ENCODE measurements around the gene NCOR2.
A peak's percentile ranks its signal among the peaks of the same experiment; 100 is the strongest.

The NCOR2 gene

GRCh38 chr12:124539084-124540041 is 28.0 kb downstream of the NCOR2 start:
- Mint-ChIP-seq H3K4me3 (no peak overlapping the region), H3K27ac (peak overlapping the region; percentile 86), H3K36me3 (ENCODE audit: low read depth) (peaks cover 16% of the 10 kb centered on the region), H3K4me1 (ENCODE audit: low read depth) (peaks cover 57% of the 10 kb centered on the region), H3K27me3 (no peaks in the 10 kb centered on the region), H3K9me3 (no peaks in the 10 kb centered on the region)
- no peak for DNase-seq

GRCh38 chr12:124538194-124539082 is 29.0 kb downstream of the NCOR2 start:
- no peaks in the 10 kb centered on the region for H3K9me3 Mint-ChIP-seq
- no peak overlapping the region for H3K4me3 Mint-ChIP-seq
- peak overlapping the region; percentile 13 for H3K27ac Mint-ChIP-seq
- peaks cover 52% of the 10 kb centered on the region for H3K4me1 Mint-ChIP-seq (ENCODE audit: low read depth)
- peaks cover 25% of the 10 kb centered on the region for H3K36me3 Mint-ChIP-seq (ENCODE audit: low read depth)
- H3K27me3 Mint-ChIP-seq = no peaks in the 10 kb centered on the region
- no peak for DNase-seq

GRCh38 chr12:124537525-124538193 is 29.8 kb downstream of the NCOR2 start:
- Mint-ChIP-seq H3K36me3 (ENCODE audit: low read depth) (peaks cover 29% of the 10 kb centered on the region), H3K4me3 (no peak overlapping the region)

GRCh38 chr12:124536641-124537040 is 30.8 kb downstream of the NCOR2 start:
- DNase-seq = no peak
- H3K27ac Mint-ChIP-seq = no peak overlapping the region
- H3K9me3 Mint-ChIP-seq = no peaks in the 10 kb centered on the region
- peaks cover 40% of the 10 kb centered on the region for H3K4me1 Mint-ChIP-seq (ENCODE audit: low read depth)
- H3K36me3 Mint-ChIP-seq (ENCODE audit: low read depth) = peaks cover 30% of the 10 kb centered on the region
- no peaks in the 10 kb centered on the region for H3K27me3 Mint-ChIP-seq
- no peak overlapping the region for H3K4me3 Mint-ChIP-seq

More at GRCh38 chr12:124537525-124538193, 29.8 kb downstream of the NCOR2 start:
- DNase-seq = no peak
- Mint-ChIP-seq H3K27ac (no peak overlapping the region), H3K27me3 (no peaks in the 10 kb centered on the region), H3K4me1 (ENCODE audit: low read depth) (peaks cover 46% of the 10 kb centered on the region), H3K9me3 (no peaks in the 10 kb centered on the region)

- no peaks in the 10 kb centered on the region for H3K9me3 Mint-ChIP-seq
- H3K4me3 Mint-ChIP-seq = no peak overlapping the region
- peaks cover 36% of the 10 kb centered on the region for H3K36me3 Mint-ChIP-seq (ENCODE audit: low read depth)
- H3K27ac Mint-ChIP-seq = no peak overlapping the region
- no peaks in the 10 kb centered on the region for H3K27me3 Mint-ChIP-seq
- peaks cover 38% of the 10 kb centered on the region for H3K4me1 Mint-ChIP-seq (ENCODE audit: low read depth)
- no peak for DNase-seq
Observed at GRCh38 chr12:124534776-124535740, 32.4 kb downstream of the NCOR2 start.

- Mint-ChIP-seq H3K27ac (no peak overlapping the region), H3K4me1 (ENCODE audit: low read depth) (peaks cover 26% of the 10 kb centered on the region), H3K9me3 (no peaks in the 10 kb centered on the region), H3K4me3 (no peak overlapping the region), H3K36me3 (ENCODE audit: low read depth) (peaks cover 43% of the 10 kb centered on the region), H3K27me3 (no peaks in the 10 kb centered on the region)
- no peak for DNase-seq
Observed at GRCh38 chr12:124533456-124533855, 34.0 kb downstream of the NCOR2 start.

GRCh38 chr12:124532967-124533366 is 34.4 kb downstream of the NCOR2 start:
- peaks cover 47% of the 10 kb centered on the region for H3K36me3 Mint-ChIP-seq (ENCODE audit: low read depth)
- no peaks in the 10 kb centered on the region for H3K27me3 Mint-ChIP-seq
- no peak overlapping the region for H3K27ac Mint-ChIP-seq
- no peak overlapping the region for H3K4me3 Mint-ChIP-seq
- DNase-seq = no peak
- H3K4me1 Mint-ChIP-seq (ENCODE audit: low read depth) = peaks cover 22% of the 10 kb centered on the region
- H3K9me3 Mint-ChIP-seq = no peaks in the 10 kb centered on the region

- H3K27me3 Mint-ChIP-seq = no peaks in the 10 kb centered on the region
- no peak for DNase-seq
- H3K27ac Mint-ChIP-seq = no peak overlapping the region
- H3K9me3 Mint-ChIP-seq = no peaks in the 10 kb centered on the region
- H3K4me3 Mint-ChIP-seq = no peak overlapping the region
- peaks cover 53% of the 10 kb centered on the region for H3K36me3 Mint-ChIP-seq (ENCODE audit: low read depth)
- peaks cover 22% of the 10 kb centered on the region for H3K4me1 Mint-ChIP-seq (ENCODE audit: low read depth)
Observed at GRCh38 chr12:124532331-124532750, 35.1 kb downstream of the NCOR2 start.

- peaks cover 22% of the 10 kb centered on the region for H3K4me1 Mint-ChIP-seq (ENCODE audit: low read depth)
- H3K36me3 Mint-ChIP-seq (ENCODE audit: low read depth) = peaks cover 55% of the 10 kb centered on the region
- no peaks in the 10 kb centered on the region for H3K27me3 Mint-ChIP-seq
- DNase-seq = no peak
- no peaks in the 10 kb centered on the region for H3K9me3 Mint-ChIP-seq
- no peak overlapping the region for H3K27ac Mint-ChIP-seq
- no peak overlapping the region for H3K4me3 Mint-ChIP-seq
Observed at GRCh38 chr12:124531906-124532305, 35.5 kb downstream of the NCOR2 start.

- Mint-ChIP-seq H3K9me3 (no peaks in the 10 kb centered on the region), H3K4me3 (no peak overlapping the region)
- DNase-seq = no peak
Observed at GRCh38 chr12:124531281-124531745, 36.1 kb downstream of the NCOR2 start.

GRCh38 chr12:124530637-124531263 is 36.7 kb downstream of the NCOR2 start:
- peak overlapping the region; percentile 16 for H3K27ac Mint-ChIP-seq
- DNase-seq = no peak

More at GRCh38 chr12:124531281-124531745, 36.1 kb downstream of the NCOR2 start:
- Mint-ChIP-seq H3K27me3 (no peaks in the 10 kb centered on the region), H3K27ac (no peak overlapping the region), H3K4me1 (ENCODE audit: low read depth) (peaks cover 16% of the 10 kb centered on the region), H3K36me3 (ENCODE audit: low read depth) (peaks cover 55% of the 10 kb centered on the region)

GRCh38 chr12:124529565-124530276 is 37.7 kb downstream of the NCOR2 start:
- Mint-ChIP-seq H3K4me3 (no peak overlapping the region), H3K9me3 (no peaks in the 10 kb centered on the region), H3K27me3 (no peaks in the 10 kb centered on the region), H3K27ac (no peak overlapping the region), H3K4me1 (ENCODE audit: low read depth) (peaks cover 13% of the 10 kb centered on the region), H3K36me3 (ENCODE audit: low read depth) (peaks cover 47% of the 10 kb centered on the region)
- no peak for DNase-seq

More at GRCh38 chr12:124530637-124531263, 36.7 kb downstream of the NCOR2 start:
- Mint-ChIP-seq H3K27me3 (no peaks in the 10 kb centered on the region), H3K36me3 (ENCODE audit: low read depth) (peaks cover 55% of the 10 kb centered on the region), H3K4me1 (ENCODE audit: low read depth) (peaks cover 15% of the 10 kb centered on the region), H3K9me3 (no peaks in the 10 kb centered on the region), H3K4me3 (no peak overlapping the region)

Measured in activated T-cell treated with anti-CD3 and anti-CD28 coated beads, Interleukin-2, amount 50 U/mL, for 24 hours (primary cell).